Subcutaneous adipose tissue (tissue), 4 donors: ENCODE results near the gene DAND5. TPM values are rescaled to one million over a fixed set of nuclear protein-coding genes. Genes with fewer than 3 reads are reported as not detected.

Experiments
- CTCF ChIP-seq: fragments of 450-650 bp; IDR thresholded peaks from one replicate; pipeline ENCODE4 v1.5.1; 2016; ENCODE audit warnings: low read depth, mild to moderate bottlenecking, control low read depth, antibody characterized with exemption, moderate library complexity
- total RNA-seq, 4 donors: library from RNA; depleted of rRNA; stranded (reverse); fragments of >200 nt; gene quantifications; one replicate each; pipeline ENCODE4 v1.1.0, GENCODE V29; 2016

DAND5 gene
- total RNA-seq, 4 donors from 2014 or later = not detected

GRCh38 chr19:12939975-12940423, 29.4 kb upstream of the DAND5 start:
- TF ChIP-seq CTCF = no peak

GRCh38 chr19:12940897-12941296, 28.5 kb upstream of the DAND5 start:
- TF ChIP-seq CTCF = no peak

GRCh38 chr19:12943437-12944044, 25.8 kb upstream of the DAND5 start:
- TF ChIP-seq CTCF = no peak

GRCh38 chr19:12944104-12944674, 25.2 kb upstream of the DAND5 start:
- no peak for TF ChIP-seq CTCF

- no peak for TF ChIP-seq CTCF
Measured at GRCh38 chr19:12945479-12946091, 23.8 kb upstream of the DAND5 start, which contains the start of gene RAD23A. Gene RAD23A (plus strand): TSS chr19:12945862. CDS start chr19:12945949, 87 bp downstream.

GRCh38 chr19:12946092-12946721, 23.2 kb upstream of the DAND5 start:
- TF ChIP-seq CTCF = no peak

GRCh38 chr19:12946731-12947496, 22.5 kb upstream of the DAND5 start:
- TF ChIP-seq CTCF = no peak
